GM23338 (cell line): Measurements from ENCODE around the gene LARGE1. TPM values are rescaled to one million over a fixed set of nuclear protein-coding genes. Genes with fewer than 3 reads are reported as not detected.

Experiments
- ATAC-seq: fragments of 200-7000 bp; cut with Tn5 transposase; 3 replicates; pipeline ENCODE4 v1.9.1; 2020
- DNase-seq: peaks from one replicate; pipeline ENCODE4 v3.0.0-alpha.2; 2015; ENCODE audit warnings: low spot score
- H2AFZ ChIP-seq: fragments of 200-600 bp; sonication (generic); 2 replicates; pipeline ENCODE4 v1.8.0; 2016; ENCODE audit warnings: antibody characterized with exemption, mild to moderate bottlenecking, moderate library complexity
- H3F3A ChIP-seq: fragments of 200-600 bp; sonication (generic); replicated peaks from 2 replicates; pipeline ENCODE4 v1.8.0; 2017; ENCODE audit warnings: antibody characterized with exemption, mixed run types, low read depth
- H3K27ac ChIP-seq: fragments of 200-600 bp; sonication (generic); 2 replicates; pipeline ENCODE4 v1.6.1; 2016; ENCODE audit warnings: low read depth
- H3K27me3 ChIP-seq: fragments of 200-600 bp; sonication (generic); 2 replicates; pipeline ENCODE4 v1.8.0; 2016; ENCODE audit warnings: mild to moderate bottlenecking, mixed run types, moderate library complexity; ENCODE audit not compliant: insufficient read depth
- H3K36me3 ChIP-seq: fragments of 200-600 bp; sonication (generic); 2 replicates; pipeline ENCODE4 v1.8.0; 2016; ENCODE audit warnings: mild to moderate bottlenecking; ENCODE audit not compliant: insufficient read depth
- H3K4me1 ChIP-seq: fragments of 200-600 bp; sonication (generic); 2 replicates; pipeline ENCODE4 v1.8.0; 2016; ENCODE audit warnings: mild to moderate bottlenecking, moderate library complexity; ENCODE audit not compliant: insufficient read depth
- H3K4me2 ChIP-seq: fragments of 200-600 bp; sonication (generic); 2 replicates; pipeline ENCODE4 v1.7.1; 2017; ENCODE audit warnings: mixed run types
- H3K4me3 ChIP-seq: fragments of 200-600 bp; sonication (generic); 2 replicates; pipeline ENCODE4 v1.6.1; 2016; ENCODE audit warnings: mixed run types
- H3K79me2 ChIP-seq: fragments of 200-600 bp; sonication (generic); replicated peaks from 2 replicates; pipeline ENCODE4 v1.8.0; 2017; ENCODE audit warnings: mild to moderate bottlenecking; ENCODE audit not compliant: insufficient read depth
- H3K9me2 ChIP-seq: fragments of 200-600 bp; sonication (generic); 2 replicates; pipeline ENCODE4 v1.8.0; 2017; ENCODE audit not compliant: insufficient read depth
- H4K20me1 ChIP-seq: fragments of 200-600 bp; sonication (generic); replicated peaks from 2 replicates; pipeline ENCODE4 v1.8.0; 2017; ENCODE audit warnings: mild to moderate bottlenecking; ENCODE audit not compliant: insufficient read depth
- H3K27ac Mint-ChIP-seq: 2 replicates; pipeline ENCODE4 v1.8.0; 2020; ENCODE audit warnings: inconsistent platforms, mild to moderate bottlenecking, moderate library complexity, mixed read lengths
- H3K27me3 Mint-ChIP-seq: 3 replicates; pipeline ENCODE4 v1.8.0; 2022; ENCODE audit warnings: low read depth, mild to moderate bottlenecking, moderate library complexity, mixed read lengths, inconsistent platforms; ENCODE audit not compliant: insufficient read depth, poor library complexity
- H3K36me3 Mint-ChIP-seq: 3 replicates; pipeline ENCODE4 v1.8.0; 2021; ENCODE audit warnings: low read depth, mild to moderate bottlenecking, inconsistent platforms, moderate library complexity, mixed read lengths
- H3K4me1 Mint-ChIP-seq: 3 replicates; pipeline ENCODE4 v1.8.0; 2020; ENCODE audit warnings: mild to moderate bottlenecking, inconsistent platforms, mixed read lengths
- H3K4me3 Mint-ChIP-seq: 3 replicates; pipeline ENCODE4 v1.8.0; 2021; ENCODE audit warnings: moderate library complexity, mild to moderate bottlenecking, inconsistent platforms, mixed read lengths
- H3K9me3 Mint-ChIP-seq: 3 replicates; pipeline ENCODE4 v1.8.0; 2020; ENCODE audit warnings: moderate library complexity, mild to moderate bottlenecking, inconsistent platforms, mixed read lengths
- CREB1 ChIP-seq: fragments of 250-450 bp; sonication (Bioruptor Pico); IDR thresholded peaks from 2 replicates; pipeline ENCODE4 v1.5.0; 2020; ENCODE audit warnings: low read depth, mild to moderate bottlenecking, moderate library complexity
- ETS1 ChIP-seq: IDR thresholded peaks from 2 replicates; pipeline ENCODE4 v1.6.1; 2016; ENCODE audit warnings: antibody characterized with exemption
- EZH2 ChIP-seq: fragments of 200-600 bp; sonication (generic); IDR thresholded peaks from one replicate; pipeline ENCODE4 v1.8.0; 2017; ENCODE audit warnings: antibody characterized with exemption, mild to moderate bottlenecking, low read depth; ENCODE audit not compliant: unreplicated experiment
- JUNB ChIP-seq: IDR thresholded peaks from one replicate; pipeline ENCODE4 v1.6.1; 2016; ENCODE audit warnings: antibody characterized with exemption; ENCODE audit not compliant: unreplicated experiment
- ZNF114 ChIP-seq: fragments of 250-450 bp; sonication (Bioruptor Pico); IDR thresholded peaks from 2 replicates; pipeline ENCODE4 v1.5.0; 2020; ENCODE audit warnings: mild to moderate bottlenecking, moderate library complexity
- ZNF331 ChIP-seq: fragments of 250-450 bp; sonication (Bioruptor Pico); IDR thresholded peaks from 2 replicates; pipeline ENCODE4 v1.5.0; 2020; ENCODE audit warnings: low read depth, mild to moderate bottlenecking, moderate library complexity
- ZNF462 ChIP-seq: fragments of 250-450 bp; sonication (Bioruptor Pico); IDR thresholded peaks from 2 replicates; pipeline ENCODE4 v1.5.0; 2020; ENCODE audit warnings: mild to moderate bottlenecking, moderate library complexity
- polyA plus RNA-seq: library from polyadenylated mRNA; unstranded; fragments of >200 nt; fragmentation: Nextera tagmentation; extraction: Ambion mirVana; gene quantifications from 2 replicates; pipeline ENCODE4 v1.2.1, GENCODE V29; 2016
- total RNA-seq: library from RNA; depleted of rRNA; stranded (reverse); fragments of >200 nt; shearing (Covaris generic); gene quantifications from 2 replicates; pipeline ENCODE4 v1.2.3, GENCODE V29; 2014

LARGE1 gene
- total and polyA plus RNA-seq, 2 experiments from 2014 or later, result 12.8 to 75.6 TPM

GRCh38 chr22:33427461-33427860 is 492.8 kb downstream of the LARGE1 start (continued):
- TF ChIP-seq ZNF462 (CRISPR knock-in tag), result no peak

- no peak for ATAC-seq
- H3K27ac ChIP-seq, result no peak overlapping the region; the same call in 1 of the 2 replicates
- 0 out of 2 replicates have a peak, but pooled peaks cover 3% of the 10 kb centered on the region for H3K4me1 ChIP-seq
- Mint-ChIP-seq H3K4me3 (no peak overlapping the region), H3K27ac (no peak overlapping the region), H3K27me3 (no peaks in the 10 kb centered on the region), H3K4me1 (peaks cover 8% of the 10 kb centered on the region), H3K9me3 (no peaks in the 10 kb centered on the region; the same call in 2 of the 3 replicates), H3K36me3 (peaks cover 35% of the 10 kb centered on the region)
- no peaks in the 10 kb centered on the region for H3K79me2 ChIP-seq
- no peaks in the 10 kb centered on the region for H3F3A ChIP-seq
- no peaks in the 10 kb centered on the region for H3K9me2 ChIP-seq
- no peak overlapping the region for H3K4me2 ChIP-seq
- 0 out of 2 replicates have a peak, but pooled peaks cover 7% of the 10 kb centered on the region for H4K20me1 ChIP-seq
- no peak overlapping the region for H2AFZ ChIP-seq
- no peak overlapping the region for H3K4me3 ChIP-seq
- no peaks in the 10 kb centered on the region for H3K27me3 ChIP-seq
- TF ChIP-seq CREB1 (no peak), ZNF462 (CRISPR knock-in tag) (no peak), EZH2 (no peak), ZNF114 (no peak), JUNB (no peak), ETS1 (no peak), ZNF331 (CRISPR knock-in tag) (no peak)
- no peaks in the 10 kb centered on the region for H3K36me3 ChIP-seq
- no peak for DNase-seq
Observed at GRCh38 chr22:33426451-33426850, 493.8 kb downstream of the LARGE1 start.
